SK-N-MC (cell line): ENCODE measurements around the gene IL13RA1.
A peak's percentile ranks its signal among the peaks of the same experiment; 100 is the strongest.
"Not testable (repeated sequence)": the region's sequence is repeated elsewhere in the genome, so short reads cannot be mapped to it uniquely, and the experiment has no call there.

Experiments used
- DNase-seq: peaks from one replicate; pipeline ENCODE4 v3.0.0-alpha.2; 2011; ENCODE audit warnings: low read depth, low spot score
- H3K27ac ChIP-seq: fragments of 200-600 bp; sonication (generic); 2 replicates; pipeline ENCODE4 v1.5.1; 2016; ENCODE audit warnings: mixed run types
- H3K36me3 ChIP-seq: fragments of 200-600 bp; sonication (generic); 2 replicates; pipeline ENCODE4 v1.6.1; 2017; ENCODE audit warnings: antibody characterized with exemption, low read length, mixed read lengths; ENCODE audit not compliant: insufficient read depth
- H3K4me3 ChIP-seq: fragments of 200-600 bp; sonication (generic); 2 replicates; pipeline ENCODE4 v1.5.1; 2016
- H3K9ac ChIP-seq: fragments of 200-600 bp; sonication (generic); 2 replicates; pipeline ENCODE4 v1.8.0; 2017; ENCODE audit warnings: mixed run types, mixed read lengths; ENCODE audit not compliant: insufficient read length
- H3K9me3 ChIP-seq: fragments of 200-600 bp; sonication (generic); 2 replicates; pipeline ENCODE4 v1.6.1; 2017; ENCODE audit warnings: low read depth, mild to moderate bottlenecking, antibody characterized with exemption, low read length, moderate library complexity, mixed read lengths
- EZH2 ChIP-seq: fragments of 200-600 bp; sonication (generic); IDR thresholded peaks from one replicate; pipeline ENCODE4 v1.6.1; 2017; ENCODE audit warnings: antibody characterized with exemption
- FOXP2 ChIP-seq: optimal IDR thresholded peaks from 2 replicates; pipeline ENCODE3; 2011; ENCODE audit warnings: mild to moderate bottlenecking, moderate library complexity; ENCODE audit not compliant: insufficient read depth; ENCODE audit errors: extremely low read length, control extremely low read depth
- POLR2AphosphoS5 ChIP-seq: IDR thresholded peaks from 2 replicates; pipeline ENCODE4 v1.6.1; 2012; ENCODE audit warnings: mild to moderate bottlenecking, low read depth, low read length, borderline replicate concordance

The IL13RA1 gene

GRCh38 chrX:118795528-118796280, 68.3 kb downstream of the IL13RA1 start:
- Histone ChIP-seq H3K9ac (no peak overlapping the region), H3K27ac (no peak overlapping the region), H3K9me3 (no peaks in the 10 kb centered on the region), H3K36me3 (no peaks in the 10 kb centered on the region), H3K4me3 (no peak overlapping the region)
- no peak for DNase-seq
- TF ChIP-seq POLR2AphosphoS5 (no peak), EZH2 (no peak), FOXP2 (no peak)

DNA sequence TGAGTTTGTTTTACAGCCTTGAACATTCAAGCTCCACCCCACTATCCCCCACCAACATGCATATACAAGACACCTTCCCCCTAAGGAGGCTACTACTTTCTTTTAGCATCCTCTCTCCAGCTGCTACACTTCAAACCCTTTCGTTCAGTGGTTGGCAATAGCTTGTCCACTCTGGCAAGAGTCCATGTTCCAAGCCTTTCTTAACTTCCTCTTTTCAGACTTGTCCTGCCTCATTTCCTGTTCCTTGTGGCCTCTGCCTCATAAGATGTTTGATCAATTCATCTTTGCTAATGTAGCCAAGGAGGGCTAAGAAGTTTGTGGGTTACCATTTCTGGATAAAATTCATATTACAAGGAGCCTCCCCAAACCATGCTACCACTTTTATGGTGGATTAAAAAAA, 75.5 kb downstream of the IL13RA1 start:
- Histone ChIP-seq H3K27ac (no peak overlapping the region), H3K9ac (no peak overlapping the region), H3K4me3 (no peak overlapping the region), H3K9me3 (no peaks in the 10 kb centered on the region), H3K36me3 (no peaks in the 10 kb centered on the region)
- TF ChIP-seq FOXP2 (no peak), EZH2 (no peak), POLR2AphosphoS5 (no peak)
- DNase-seq = no peak

DNA sequence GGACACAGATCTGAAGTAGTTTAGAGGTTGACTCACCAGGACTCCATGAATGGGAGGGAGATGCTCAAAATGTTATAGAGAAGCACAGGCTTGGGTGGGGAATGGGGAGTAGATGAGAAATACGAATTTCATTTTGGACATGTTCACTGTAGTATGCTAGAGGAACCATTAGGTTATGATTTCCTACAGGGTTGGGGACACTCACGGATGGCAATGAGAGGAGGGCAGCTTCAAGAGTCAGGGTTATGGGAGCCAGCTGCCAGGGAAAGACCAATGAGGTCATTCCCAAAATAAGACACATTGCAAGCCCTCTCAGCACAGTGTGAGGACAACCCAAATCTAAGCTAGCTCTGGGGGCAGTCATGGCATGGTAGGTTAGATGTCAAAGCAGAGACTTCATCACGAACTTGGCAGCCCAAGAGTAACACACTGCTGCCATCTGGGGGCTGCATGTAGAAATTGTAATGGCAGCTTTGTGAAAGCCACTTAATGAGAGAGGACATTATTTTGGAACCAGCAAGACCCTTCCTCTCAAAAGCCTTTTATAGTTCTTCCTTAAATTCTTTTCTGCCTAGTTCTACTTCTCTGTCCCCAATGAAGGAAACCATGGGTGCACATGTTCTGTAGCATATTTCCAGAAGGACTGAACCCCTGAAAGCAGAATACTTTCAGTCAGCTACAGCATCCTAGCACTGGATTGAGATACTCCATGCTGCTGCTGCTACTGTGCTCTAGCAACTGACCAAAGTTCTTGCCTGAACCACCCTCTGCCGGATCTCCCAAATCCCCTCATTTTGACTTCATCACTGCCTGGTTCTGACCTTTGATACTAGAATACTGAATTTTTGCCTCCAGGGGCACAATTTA, 80.0 kb downstream of the IL13RA1 start:
- no peaks in the 10 kb centered on the region for H3K9me3 ChIP-seq
- TF ChIP-seq EZH2 (no peak), FOXP2 (no peak), POLR2AphosphoS5 (no peak)
- H3K36me3 ChIP-seq = no peaks in the 10 kb centered on the region
- no peak overlapping the region for H3K27ac ChIP-seq
- H3K4me3 ChIP-seq = no peak overlapping the region
- no peak for DNase-seq
- H3K9ac ChIP-seq = no peak overlapping the region

DNA sequence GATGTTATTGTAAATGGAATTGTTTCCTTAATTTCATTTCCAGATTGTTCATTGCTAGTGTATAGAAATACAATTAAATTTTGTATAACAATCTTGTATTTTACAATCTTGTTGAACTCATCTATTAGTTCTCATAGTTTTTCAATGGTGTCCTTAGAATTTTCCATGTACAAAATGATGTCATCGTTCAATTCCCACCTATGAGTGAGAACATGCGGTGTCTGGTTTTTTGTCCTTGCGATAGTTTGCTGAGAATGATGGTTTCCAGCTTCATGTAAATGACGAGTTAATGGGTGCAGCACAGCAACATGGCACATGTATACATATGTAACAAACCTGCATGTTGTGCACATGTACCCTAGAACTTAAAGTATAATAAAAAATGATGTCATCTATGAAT, 89.9 kb downstream of the IL13RA1 start:
- not testable (repeated sequence) for H3K4me3 ChIP-seq, H3K9me3 ChIP-seq, H3K9ac ChIP-seq, DNase-seq, H3K36me3 ChIP-seq, H3K27ac ChIP-seq

DNA sequence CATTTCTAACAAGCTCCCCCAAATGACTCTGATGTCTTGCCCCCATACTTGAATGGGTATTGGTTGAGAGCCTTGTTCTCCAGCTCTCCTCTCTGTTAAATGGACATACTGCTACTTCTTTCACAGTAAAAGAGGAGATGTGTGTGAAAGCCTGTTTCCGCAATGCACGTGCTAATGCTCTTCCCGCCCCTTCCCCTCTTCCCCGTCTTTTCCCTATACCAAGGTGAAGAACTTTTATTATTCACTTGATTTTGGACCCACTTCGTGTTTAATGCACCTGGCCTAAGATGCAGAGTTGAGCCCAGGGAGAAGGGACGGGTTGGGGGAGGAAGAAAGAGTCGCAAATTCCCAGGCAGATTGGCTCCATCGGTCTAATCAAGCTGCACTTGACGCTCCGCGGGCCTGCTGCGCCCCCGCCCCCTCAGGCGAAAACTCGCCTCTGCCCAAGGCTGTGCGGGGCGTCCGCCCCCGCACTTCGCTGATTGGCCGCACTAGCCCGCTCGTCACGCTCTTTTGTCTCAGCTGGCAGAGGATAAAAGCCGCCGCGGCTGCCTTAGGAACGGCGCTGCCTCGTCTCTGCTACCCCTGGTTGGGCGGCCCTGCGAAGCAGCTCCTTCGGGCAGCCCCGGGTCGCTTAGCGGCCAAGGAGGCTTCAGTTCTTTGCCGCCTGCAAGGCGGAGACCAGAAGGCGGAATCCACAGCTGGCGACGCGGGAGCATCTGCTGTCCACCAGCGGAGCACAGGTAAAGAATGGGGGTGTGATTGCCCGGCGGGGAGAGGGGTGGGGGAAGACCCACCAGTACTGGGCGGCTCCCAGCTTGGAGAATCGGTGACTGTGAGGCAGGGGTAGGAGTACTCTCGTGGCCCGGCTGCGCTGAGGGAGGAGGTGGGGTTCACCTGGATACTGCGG, 96.1 kb downstream of the IL13RA1 start, which contains the start of gene ZCCHC12:
Gene ZCCHC12, plus strand, starts transcription at position 562 of the 910 bp plus-strand sequence. CDS start 1,421 bp downstream, outside the sequence.
- no peak for DNase-seq
- H3K27ac ChIP-seq = no peak within 1 kb of the TSS
- no peaks in the 10 kb centered on the region for H3K9me3 ChIP-seq
- H3K4me3 ChIP-seq = peak within 1 kb of the TSS; percentile 74
- H3K36me3 ChIP-seq = no peaks in the 10 kb centered on the region
- peak; percentile 17; the same call in 1 of the 2 replicates for TF ChIP-seq POLR2AphosphoS5
- no peak for TF ChIP-seq FOXP2
- TF ChIP-seq EZH2 = no peak
- H3K9ac ChIP-seq = no peak within 1 kb of the TSS

- no peak for DNase-seq
- H3K4me3 ChIP-seq = peak overlapping the region; percentile 74
- no peak for TF ChIP-seq FOXP2
- TF ChIP-seq EZH2 = no peak
- no peak for TF ChIP-seq POLR2AphosphoS5
These were observed 96.8 kb downstream of the IL13RA1 start for GRCh38 chrX:118824173-118824730.

GRCh38 chrX:118825227-118825626, 97.8 kb downstream of the IL13RA1 start:
- Histone ChIP-seq H3K36me3 (no peaks in the 10 kb centered on the region), H3K9ac (no peak overlapping the region), H3K27ac (no peak overlapping the region), H3K9me3 (no peaks in the 10 kb centered on the region), H3K4me3 (no peak overlapping the region)
- no peak for DNase-seq
- TF ChIP-seq FOXP2 (no peak), EZH2 (no peak), POLR2AphosphoS5 (no peak)

More at GRCh38 chrX:118824173-118824730, 96.8 kb downstream of the IL13RA1 start:
- Histone ChIP-seq H3K9me3 (no peaks in the 10 kb centered on the region), H3K27ac (no peak overlapping the region), H3K36me3 (no peaks in the 10 kb centered on the region), H3K9ac (no peak overlapping the region)
